Keratinocyte (primary cell): ENCODE measurements around the gene REXO1. TPM values are rescaled to one million over a fixed set of nuclear protein-coding genes. Genes with fewer than 3 reads are reported as not detected.
"Not testable (repeated sequence)": the region's sequence is repeated elsewhere in the genome, so short reads cannot be mapped to it uniquely, and the experiment has no call there.

Experiments used
- DNase-seq: peaks from one replicate; pipeline ENCODE4 v3.0.0-alpha.2; 2011; ENCODE audit warnings: low read depth, missing footprints, low spot score
- FAIRE-seq: peaks from 2 replicates; lab custom pipeline; 2011; peaks lifted over from hg19 to GRCh38; lab: Jason Lieb, UNC
- H2AFZ ChIP-seq: 2 replicates; pipeline ENCODE4 v1.6.0; 2012; ENCODE audit warnings: low read length, control low read depth, inconsistent platforms; ENCODE audit not compliant: control insufficient read depth
- H3K27ac ChIP-seq: 2 replicates; pipeline ENCODE4 v1.5.1; 2011; ENCODE audit warnings: low read length; ENCODE audit not compliant: control insufficient read depth, insufficient read depth
- H3K27me3 ChIP-seq: 3 replicates; pipeline ENCODE4 v1.6.0; 2011; ENCODE audit warnings: low read length; ENCODE audit not compliant: control insufficient read depth, insufficient read depth; ENCODE audit errors: extremely low read depth
- H3K36me3 ChIP-seq, 2 experiments: 2 replicates in 1 of 2; 3 replicates in 1 of 2; pipeline ENCODE4 v1.5.1; 2011; ENCODE audit warnings: low read length in 2 of 2, mild to moderate bottlenecking in 1 of 2; ENCODE audit not compliant: control insufficient read depth in 2 of 2, insufficient read depth in 2 of 2; ENCODE audit errors: extremely low read depth in 1 of 2
- H3K4me1 ChIP-seq: 3 replicates; pipeline ENCODE4 v1.5.1; 2011; ENCODE audit warnings: low read length; ENCODE audit not compliant: control insufficient read depth, insufficient read depth; ENCODE audit errors: extremely low read depth
- H3K4me2 ChIP-seq: 3 replicates; pipeline ENCODE4 v1.6.0; 2011; ENCODE audit warnings: low read depth, low read length; ENCODE audit not compliant: control insufficient read depth, insufficient read depth; ENCODE audit errors: extremely low read depth
- H3K4me3 ChIP-seq, 3 experiments: fragments of 200-600 bp in 1 of 3; sonication (generic) in 1 of 3; 2 replicates in 2 of 3; 3 replicates in 1 of 3; pipeline ENCODE4 v1.5.1; 2011 to 2016; ENCODE audit warnings: low read length in 3 of 3, mild to moderate bottlenecking in 3 of 3, control low read depth in 2 of 3, inconsistent platforms in 1 of 3, low read depth in 1 of 3, mixed read lengths in 1 of 3, mixed run types in 1 of 3, moderate library complexity in 1 of 3; ENCODE audit not compliant: control insufficient read depth in 2 of 3, insufficient read depth in 2 of 3; ENCODE audit errors: extremely low read depth in 1 of 3
- H3K79me2 ChIP-seq: 2 replicates; pipeline ENCODE4 v1.6.0; 2012; ENCODE audit warnings: low read length; ENCODE audit not compliant: control insufficient read depth, insufficient read depth
- H3K9ac ChIP-seq: 3 replicates; pipeline ENCODE4 v1.6.0; 2011; ENCODE audit warnings: low read length; ENCODE audit not compliant: control insufficient read depth, insufficient read depth; ENCODE audit errors: extremely low read depth
- H3K9me1 ChIP-seq: 3 replicates; pipeline ENCODE4 v1.6.0; 2011; ENCODE audit warnings: low read length; ENCODE audit not compliant: control insufficient read depth, insufficient read depth; ENCODE audit errors: extremely low read depth
- H3K9me3 ChIP-seq: 2 replicates; pipeline ENCODE4 v1.5.1; 2012; ENCODE audit warnings: low read depth, low read length; ENCODE audit not compliant: control insufficient read depth
- H4K20me1 ChIP-seq: 3 replicates; pipeline ENCODE4 v1.6.0; 2011; ENCODE audit warnings: low read length; ENCODE audit not compliant: control insufficient read depth, insufficient read depth; ENCODE audit errors: extremely low read depth
- CTCF ChIP-seq, 3 experiments: IDR thresholded peaks in 1 of 3; conservative IDR thresholded peaks in 1 of 3; optimal IDR thresholded peaks in 1 of 3; 2 replicates in 2 of 3; 3 replicates in 1 of 3; pipeline versions ENCODE3 to v1.5.1; 2011; ENCODE audit warnings: low read length in 3 of 3, mild to moderate bottlenecking in 3 of 3, moderate library complexity in 2 of 3, control low read depth in 1 of 3, inconsistent platforms in 1 of 3; ENCODE audit not compliant: insufficient read depth in 2 of 3; ENCODE audit errors: extremely low read depth in 1 of 3
- EZH2 ChIP-seq: IDR thresholded peaks from one replicate; pipeline ENCODE4 v1.6.1; 2012; ENCODE audit warnings: inconsistent platforms, mild to moderate bottlenecking, low read length, moderate library complexity
- dilution Hi-C: fragments of 300-500 bp; cut with MboI; formaldehyde crosslinking; loops from one replicate; pipeline ENCODE4 v1.7.0; 2020; ENCODE audit warnings: low sequenced_read_pairs; ENCODE audit not compliant: extremely low pct_ligation_motif_present
- polyA plus RNA-seq, 5 experiments: library from polyadenylated mRNA; depleted of rRNA in 3 of 5; stranded (reverse) in 3 of 5; stranded (forward) in 1 of 5; unstranded in 1 of 5; fragments of >200 nt; gene quantifications; 1 replicate in 1 of 5; 2 replicates in 3 of 5; 3 replicates in 1 of 5; pipeline versions ENCODE4 v1.2.1 to v1.2.3, GENCODE V29; 2011 to 2012; ENCODE audit warnings: missing spikeins in 2 of 5, low read depth in 1 of 5, low replicate concordance in 1 of 5

Gene REXO1
- polyA plus RNA-seq, 1 donor (not counting 4 experiments of a cell fraction or from before 2014, with no cell fraction given) = 6.1 TPM

- H3K27me3 ChIP-seq = no peaks in the 10 kb centered on the region
- no peak for TF ChIP-seq EZH2
- no peak for TF ChIP-seq CTCF (optimal IDR thresholded peaks at IDR 0.05 in 1 of 3, IDR thresholded peaks at IDR 0.05 in 1 of 3, conservative IDR thresholded peaks at IDR 0.05 in 1 of 3; ENCODE audit: extremely low read depth in 1 of 3, insufficient read depth in 2 of 3, low read length in 3 of 3)
- dilution Hi-C loops = no loop called here
These were observed 40.1 kb upstream of the REXO1 start for GRCh38 chr19:1888385-1888784.

GRCh38 chr19:1886360-1886759 is 38.1 kb upstream of the REXO1 start:
- H2AFZ ChIP-seq, H3K4me3 ChIP-seq, FAIRE-seq, H3K9me1 ChIP-seq, H3K36me3 ChIP-seq, H3K9me3 ChIP-seq, H3K27ac ChIP-seq, DNase-seq, H3K9ac ChIP-seq, dilution Hi-C loops, H3K4me2 ChIP-seq, H3K27me3 ChIP-seq: not testable (repeated sequence)
- peaks cover 20% of the 10 kb centered on the region for H3K4me1 ChIP-seq
- H3K79me2 ChIP-seq = peaks cover 35% of the 10 kb centered on the region
- peaks cover 16% of the 10 kb centered on the region for H4K20me1 ChIP-seq

More at GRCh38 chr19:1888385-1888784, 40.1 kb upstream of the REXO1 start:
- no peak overlapping the region for H3K4me3 ChIP-seq
- H3K4me2 ChIP-seq = no peak overlapping the region
- no peak overlapping the region for H3K27ac ChIP-seq
- peaks cover 3% of the 10 kb centered on the region for H3K9me1 ChIP-seq
- FAIRE-seq (no peak), DNase-seq (no peak)
- H3K36me3 ChIP-seq = no peaks in the 10 kb centered on the region
- H3K9me3 ChIP-seq = no peaks in the 10 kb centered on the region
- H3K79me2 ChIP-seq = peaks cover 17% of the 10 kb centered on the region
- no peak overlapping the region for H3K9ac ChIP-seq
- no peak overlapping the region for H2AFZ ChIP-seq
- peaks cover 8% of the 10 kb centered on the region for H4K20me1 ChIP-seq
- H3K4me1 ChIP-seq = peaks cover 9% of the 10 kb centered on the region

- dilution Hi-C loops, H3K9me1 ChIP-seq, H3K36me3 ChIP-seq, H3K27me3 ChIP-seq, DNase-seq, H3K9me3 ChIP-seq: not testable (repeated sequence)
- peak; percentile 61 for FAIRE-seq
- H2AFZ ChIP-seq = peak within 1 kb of the TSS; percentile 37
- peak within 1 kb of the TSS; percentile 84 for H3K9ac ChIP-seq
- H4K20me1 ChIP-seq = peaks cover 20% of the 10 kb centered on the region
- H3K4me1 ChIP-seq = peaks cover 24% of the 10 kb centered on the region
- peak within 1 kb of the TSS; percentile 68 to 80 (median 80) for H3K4me3 ChIP-seq
- H3K4me2 ChIP-seq = peak within 1 kb of the TSS; percentile 96
- H3K27ac ChIP-seq = peak within 1 kb of the TSS; percentile 64
- H3K79me2 ChIP-seq = peaks cover 40% of the 10 kb centered on the region
These were observed 37.3 kb upstream of the REXO1 start, which contains the start of gene ABHD17A for GRCh38 chr19:1885398-1886119. Gene ABHD17A (minus strand): TSS chr19:1885496. CDS start chr19:1881566, 3,930 bp downstream.
